Measurements from ENCODE around the gene RAB25.
"Not testable (repeated sequence)": the region's sequence is repeated elsewhere in the genome, so short reads cannot be mapped to it uniquely, and the experiment has no call there.

Gene RAB25

DNA sequence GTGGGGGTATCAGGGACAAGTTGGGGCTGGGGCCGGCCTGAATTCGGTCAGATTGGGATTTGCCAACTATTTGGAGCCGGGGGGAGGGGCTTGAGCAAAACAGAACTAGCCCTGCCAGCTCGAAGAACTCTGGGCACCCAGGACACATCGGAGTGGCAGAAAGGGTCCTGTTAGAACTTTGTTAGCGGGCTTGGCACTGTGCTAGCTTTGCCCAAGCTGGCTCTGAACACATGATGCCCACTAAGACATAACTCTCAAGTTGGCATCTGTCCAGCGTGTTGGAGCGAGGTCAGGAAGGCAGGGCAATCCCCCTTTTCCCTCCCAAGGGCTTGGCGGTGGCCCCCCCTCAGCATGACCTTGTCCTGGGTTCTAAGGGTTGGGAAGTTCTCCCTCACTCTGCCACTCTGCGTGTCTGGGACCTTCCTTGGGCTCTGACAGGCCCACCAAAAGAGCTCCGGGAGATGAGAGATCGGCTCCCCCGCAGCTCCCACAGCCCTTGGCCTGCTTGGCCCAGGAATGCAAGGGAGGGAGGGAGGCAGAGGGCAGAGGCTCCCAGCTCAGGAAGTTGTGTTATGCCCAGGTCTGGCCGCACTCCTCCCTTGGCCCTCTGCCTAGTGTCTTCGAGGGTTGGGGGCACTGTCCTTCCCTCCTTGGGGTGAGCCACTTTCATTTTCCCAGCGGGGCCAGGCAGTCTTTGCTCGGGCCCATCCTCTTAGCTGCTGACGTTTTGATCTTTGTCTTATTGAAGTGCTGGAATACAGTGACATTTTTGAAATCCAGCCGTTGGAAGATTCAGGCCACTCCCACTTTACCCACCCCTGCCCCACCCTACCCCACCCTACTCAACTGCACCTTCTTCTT lies 54.8 kb downstream of the RAB25 start:
- TF ChIP-seq CTCF (IDR thresholded peaks at IDR 0.05; ENCODE audit: low read depth, low read length), result no peak
- no peak for DNase-seq (ENCODE audit: extremely low read depth, low read depth)

- DNase-seq (ENCODE audit: extremely low read depth, low read depth), result not testable (repeated sequence)
Measured at GRCh38 chr1:156116731-156117130, 55.8 kb downstream of the RAB25 start.

- no peak for DNase-seq (ENCODE audit: extremely low read depth, low read depth)
Measured at GRCh38 chr1:156117414-156118176, 56.6 kb downstream of the RAB25 start.

DNA sequence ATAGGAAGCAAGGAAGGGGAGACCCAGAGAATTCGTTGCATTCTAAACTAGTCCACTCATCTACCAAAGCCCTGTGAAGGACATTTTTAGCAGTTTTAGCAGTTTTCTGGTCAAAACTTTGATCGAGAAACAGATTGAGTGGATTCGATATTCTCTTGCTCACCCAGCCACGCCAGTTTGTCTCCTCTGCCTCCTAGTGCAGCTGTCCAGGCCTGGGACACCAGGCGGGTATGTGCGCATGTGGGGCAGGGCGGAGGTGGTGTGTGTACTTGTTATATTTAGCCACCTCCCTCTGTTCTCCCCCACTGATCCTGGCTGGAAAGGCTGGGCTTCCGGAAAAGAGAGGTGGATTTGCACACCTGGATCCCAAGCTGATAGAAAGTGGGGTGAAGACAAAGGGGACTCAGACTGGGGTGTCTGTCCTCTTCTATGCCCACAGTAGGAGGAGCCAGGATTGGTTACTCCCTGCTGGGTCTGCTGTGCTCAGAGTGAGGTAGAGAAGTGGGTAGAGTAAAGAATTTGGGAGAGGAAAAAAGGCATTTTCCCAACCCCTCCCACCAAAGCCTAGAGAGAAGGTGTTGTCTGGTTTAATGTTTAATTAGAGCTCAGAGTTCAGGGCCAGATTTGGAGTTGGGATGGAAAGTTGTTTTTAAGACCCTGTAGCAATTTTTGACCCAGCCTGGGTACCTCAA lies 57.4 kb downstream of the RAB25 start:
- no peak for TF ChIP-seq CTCF (IDR thresholded peaks at IDR 0.05; ENCODE audit: low read depth, low read length)
- DNase-seq (ENCODE audit: extremely low read depth, low read depth), result no peak

More at GRCh38 chr1:156117414-156118176, 56.6 kb downstream of the RAB25 start:
- no peak for TF ChIP-seq CTCF (IDR thresholded peaks at IDR 0.05; ENCODE audit: low read depth, low read length)

- DNase-seq (ENCODE audit: extremely low read depth, low read depth), result no peak
Measured at GRCh38 chr1:156119503-156120209, 58.7 kb downstream of the RAB25 start.

More at GRCh38 chr1:156119503-156120209, 58.7 kb downstream of the RAB25 start:
- TF ChIP-seq CTCF (IDR thresholded peaks at IDR 0.05; ENCODE audit: low read depth, low read length), result no peak; the same call in 1 of the 2 replicates

Data from AG09319 (cell line).